ENCODE measurements around the gene UBE2E2. TPM values are rescaled to one million over a fixed set of nuclear protein-coding genes. Genes with fewer than 3 reads are reported as not detected.

The UBE2E2 gene
- polyA plus RNA-seq (2013, experiment 1 of 2), result 32.6 TPM
- polyA plus RNA-seq (2013, experiment 2 of 2), result 37.3 TPM

- under 1% methylated on average over 92 of the region's 101 CpGs for WGBS
- Histone ChIP-seq H3K4me1 (ENCODE audit: insufficient read depth, low read length) (peaks cover 11% of the 10 kb centered on the region), H3K9me3 (ENCODE audit: insufficient read depth, low read depth, low read length) (no peaks in the 10 kb centered on the region), H3K4me3 (ENCODE audit: low read length) (peak within 1 kb of the TSS; percentile 96), H3K36me3 (ENCODE audit: insufficient read depth, low read length) (no peaks in the 10 kb centered on the region), H3K9ac (ENCODE audit: low read depth, low read length) (peak within 1 kb of the TSS; percentile 83), H3K27me3 (ENCODE audit: insufficient read depth, low read length) (peaks cover 21% of the 10 kb centered on the region), H3K27ac (ENCODE audit: low read depth, low read length) (peak within 1 kb of the TSS; percentile 78; the same call in 1 of the 2 replicates)
Measured at GRCh38 chr3:23202921-23203707, at the start of gene UBE2E2. Gene UBE2E2 (plus strand): TSS chr3:23203327.

DNA sequence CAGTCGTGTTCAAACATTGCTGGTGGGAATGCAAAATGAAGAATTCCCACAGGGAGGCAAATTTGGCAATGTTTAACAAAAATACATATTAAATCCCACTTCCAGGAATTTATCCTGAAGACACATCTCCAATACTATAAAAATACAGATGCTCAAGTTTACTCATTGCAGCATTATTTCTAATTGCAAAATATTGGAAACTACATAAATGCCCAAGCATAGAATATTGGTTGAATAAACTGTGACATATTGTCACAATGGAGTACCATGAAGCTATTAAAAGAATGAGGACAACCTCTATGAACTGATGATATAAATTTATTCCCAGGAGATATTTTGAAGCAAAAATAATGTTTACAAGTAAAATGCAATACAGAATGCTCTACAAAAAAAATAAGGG, 49.7 kb upstream of the UBE2E2 start:
- no peaks in the 10 kb centered on the region for H3K36me3 ChIP-seq (ENCODE audit: insufficient read depth, low read length)
- no peak overlapping the region for H3K4me3 ChIP-seq (ENCODE audit: low read length)
- H3K27me3 ChIP-seq (ENCODE audit: insufficient read depth, low read length), result no peaks in the 10 kb centered on the region
- no peaks in the 10 kb centered on the region for H3K9me3 ChIP-seq (ENCODE audit: insufficient read depth, low read depth, low read length)
- WGBS, result 80% methylated on average over 1 of the region's 1 CpG
- H3K4me1 ChIP-seq (ENCODE audit: insufficient read depth, low read length), result 0 out of 2 replicates have a peak, but pooled peaks cover 6% of the 10 kb centered on the region
- no peak overlapping the region for H3K9ac ChIP-seq (ENCODE audit: low read depth, low read length)
- H3K27ac ChIP-seq (ENCODE audit: low read depth, low read length), result no peak overlapping the region

DNA sequence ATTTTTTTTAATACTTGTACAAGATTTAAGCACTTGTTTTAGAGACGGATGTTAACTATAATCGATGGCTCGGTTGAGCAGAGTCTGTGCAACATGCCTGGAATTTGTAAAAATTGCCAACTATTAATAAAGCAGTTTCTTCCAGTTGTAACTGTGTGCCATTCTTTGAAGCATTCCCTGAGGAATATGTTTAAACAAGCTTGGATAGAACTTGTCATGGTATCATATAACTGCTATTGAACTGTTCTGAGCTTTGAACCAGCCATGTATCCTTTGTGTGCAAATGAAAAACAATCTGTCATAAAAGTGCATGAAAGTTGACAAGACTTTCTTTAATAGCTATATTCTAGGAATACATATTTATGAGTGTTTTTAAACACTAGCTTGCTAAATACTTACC, 45.8 kb upstream of the UBE2E2 start:
- no peaks in the 10 kb centered on the region for H3K9me3 ChIP-seq (ENCODE audit: insufficient read depth, low read depth, low read length)
- WGBS, result 93% methylated on average over 3 of the region's 3 CpGs

DNA sequence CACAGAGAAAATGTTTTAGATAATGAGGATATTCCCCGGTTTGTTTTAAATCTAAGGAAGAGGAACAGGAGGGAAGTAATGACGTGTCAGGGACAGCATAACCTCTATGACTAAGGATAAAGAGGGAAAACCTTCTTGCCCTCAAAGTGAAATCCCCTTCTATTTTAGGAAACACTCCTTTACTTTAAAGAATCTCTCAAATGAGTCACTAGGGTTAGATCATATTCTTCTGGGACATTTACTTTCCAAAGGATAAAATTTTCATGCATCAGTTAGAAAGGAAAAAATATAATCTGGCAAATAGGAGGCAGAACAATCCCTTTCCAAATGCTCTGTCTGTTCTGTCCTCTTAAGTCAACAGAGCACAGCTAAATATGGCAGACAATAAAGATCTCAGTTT, 43.2 kb upstream of the UBE2E2 start:
- no peaks in the 10 kb centered on the region for H3K27me3 ChIP-seq (ENCODE audit: insufficient read depth, low read length)
- H3K27ac ChIP-seq (ENCODE audit: low read depth, low read length), result no peak overlapping the region
- WGBS, result 95% methylated on average over 2 of the region's 2 CpGs
- H3K4me3 ChIP-seq (ENCODE audit: low read length), result no peak overlapping the region
- no peaks in the 10 kb centered on the region for H3K4me1 ChIP-seq (ENCODE audit: insufficient read depth, low read length)
- no peak overlapping the region for H3K9ac ChIP-seq (ENCODE audit: low read depth, low read length)
- no peaks in the 10 kb centered on the region for H3K36me3 ChIP-seq (ENCODE audit: insufficient read depth, low read length)
- no peaks in the 10 kb centered on the region for H3K9me3 ChIP-seq (ENCODE audit: insufficient read depth, low read depth, low read length)

More for the DNA sequence above, 45.8 kb upstream of the UBE2E2 start:
- H3K9ac ChIP-seq (ENCODE audit: low read depth, low read length), result no peak overlapping the region
- no peaks in the 10 kb centered on the region for H3K27me3 ChIP-seq (ENCODE audit: insufficient read depth, low read length)
- H3K4me3 ChIP-seq (ENCODE audit: low read length), result no peak overlapping the region
- no peaks in the 10 kb centered on the region for H3K36me3 ChIP-seq (ENCODE audit: insufficient read depth, low read length)
- no peak overlapping the region for H3K27ac ChIP-seq (ENCODE audit: low read depth, low read length)
- 0 out of 2 replicates have a peak, but pooled peaks cover 6% of the 10 kb centered on the region for H3K4me1 ChIP-seq (ENCODE audit: insufficient read depth, low read length)

DNA sequence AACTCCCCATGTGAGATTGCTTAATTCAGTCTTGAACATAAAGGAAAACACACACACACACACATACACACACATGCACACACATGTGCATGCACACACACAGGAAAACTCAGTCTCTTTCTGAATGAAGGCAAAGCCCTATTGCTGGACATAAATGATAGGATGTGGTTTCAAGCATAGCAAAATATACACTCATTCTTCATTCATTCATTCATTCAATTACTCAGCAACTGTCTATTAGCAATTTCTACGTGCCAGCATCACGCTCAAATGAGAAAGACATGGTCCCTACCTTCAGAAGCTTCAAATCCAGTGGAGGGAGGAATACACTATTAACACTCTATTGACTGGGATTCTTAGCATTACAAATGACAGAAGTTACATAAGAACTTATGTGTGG, 41.8 kb upstream of the UBE2E2 start:
- Histone ChIP-seq H3K4me3 (ENCODE audit: low read length) (no peak overlapping the region), H3K27me3 (ENCODE audit: insufficient read depth, low read length) (no peaks in the 10 kb centered on the region), H3K36me3 (ENCODE audit: insufficient read depth, low read length) (no peaks in the 10 kb centered on the region), H3K9me3 (ENCODE audit: insufficient read depth, low read depth, low read length) (no peaks in the 10 kb centered on the region), H3K4me1 (ENCODE audit: insufficient read depth, low read length) (no peaks in the 10 kb centered on the region; the same call in 1 of the 2 replicates), H3K27ac (ENCODE audit: low read depth, low read length) (no peak overlapping the region), H3K9ac (ENCODE audit: low read depth, low read length) (no peak overlapping the region)
- 92% methylated on average over 2 of the region's 2 CpGs for WGBS

GRCh38 chr3:23161896-23162570, 41.1 kb upstream of the UBE2E2 start:
- WGBS, result 91% methylated on average over 10 of the region's 10 CpGs
- no peaks in the 10 kb centered on the region for H3K36me3 ChIP-seq (ENCODE audit: insufficient read depth, low read length)
- H3K4me3 ChIP-seq (ENCODE audit: low read length), result no peak overlapping the region
- H3K9ac ChIP-seq (ENCODE audit: low read depth, low read length), result no peak overlapping the region
- no peaks in the 10 kb centered on the region for H3K9me3 ChIP-seq (ENCODE audit: insufficient read depth, low read depth, low read length)
- H3K27ac ChIP-seq (ENCODE audit: low read depth, low read length), result no peak overlapping the region
- no peaks in the 10 kb centered on the region for H3K27me3 ChIP-seq (ENCODE audit: insufficient read depth, low read length)
- no peaks in the 10 kb centered on the region; the same call in 1 of the 2 replicates for H3K4me1 ChIP-seq (ENCODE audit: insufficient read depth, low read length)

GRCh38 chr3:23162934-23163333, 40.2 kb upstream of the UBE2E2 start:
- Histone ChIP-seq H3K4me1 (ENCODE audit: insufficient read depth, low read length) (no peaks in the 10 kb centered on the region; the same call in 1 of the 2 replicates), H3K27ac (ENCODE audit: low read depth, low read length) (no peak overlapping the region), H3K36me3 (ENCODE audit: insufficient read depth, low read length) (no peaks in the 10 kb centered on the region), H3K27me3 (ENCODE audit: insufficient read depth, low read length) (no peaks in the 10 kb centered on the region), H3K4me3 (ENCODE audit: low read length) (no peak overlapping the region), H3K9me3 (ENCODE audit: insufficient read depth, low read depth, low read length) (no peaks in the 10 kb centered on the region), H3K9ac (ENCODE audit: low read depth, low read length) (no peak overlapping the region)
- 89% methylated on average over 2 of the region's 2 CpGs for WGBS

GRCh38 chr3:23164746-23165145, 38.4 kb upstream of the UBE2E2 start:
- Histone ChIP-seq H3K9me3 (ENCODE audit: insufficient read depth, low read depth, low read length) (no peaks in the 10 kb centered on the region), H3K36me3 (ENCODE audit: insufficient read depth, low read length) (no peaks in the 10 kb centered on the region), H3K27ac (ENCODE audit: low read depth, low read length) (no peak overlapping the region), H3K4me1 (ENCODE audit: insufficient read depth, low read length) (no peaks in the 10 kb centered on the region; the same call in 1 of the 2 replicates), H3K27me3 (ENCODE audit: insufficient read depth, low read length) (no peaks in the 10 kb centered on the region), H3K9ac (ENCODE audit: low read depth, low read length) (no peak overlapping the region), H3K4me3 (ENCODE audit: low read length) (no peak overlapping the region)
- whole genome bisulfite sequencing, result 97% methylated on average over 1 of the region's 1 CpG

- no peaks in the 10 kb centered on the region for H3K9me3 ChIP-seq (ENCODE audit: insufficient read depth, low read depth, low read length)
- no peaks in the 10 kb centered on the region; the same call in 1 of the 2 replicates for H3K4me1 ChIP-seq (ENCODE audit: insufficient read depth, low read length)
- no peak overlapping the region for H3K27ac ChIP-seq (ENCODE audit: low read depth, low read length)
- no peak overlapping the region for H3K9ac ChIP-seq (ENCODE audit: low read depth, low read length)
- H3K27me3 ChIP-seq (ENCODE audit: insufficient read depth, low read length), result no peaks in the 10 kb centered on the region
- 92% methylated on average over 2 of the region's 2 CpGs for WGBS
- no peaks in the 10 kb centered on the region for H3K36me3 ChIP-seq (ENCODE audit: insufficient read depth, low read length)
- no peak overlapping the region for H3K4me3 ChIP-seq (ENCODE audit: low read length)
Measured at GRCh38 chr3:23165571-23165970, 37.6 kb upstream of the UBE2E2 start.

- Histone ChIP-seq H3K9me3 (ENCODE audit: insufficient read depth, low read depth, low read length) (no peaks in the 10 kb centered on the region), H3K9ac (ENCODE audit: low read depth, low read length) (no peak overlapping the region), H3K4me3 (ENCODE audit: low read length) (no peak overlapping the region), H3K27ac (ENCODE audit: low read depth, low read length) (no peak overlapping the region), H3K4me1 (ENCODE audit: insufficient read depth, low read length) (no peaks in the 10 kb centered on the region; the same call in 1 of the 2 replicates), H3K36me3 (ENCODE audit: insufficient read depth, low read length) (no peaks in the 10 kb centered on the region), H3K27me3 (ENCODE audit: insufficient read depth, low read length) (no peaks in the 10 kb centered on the region)
- 90% methylated on average over 3 of the region's 3 CpGs for WGBS
Measured at GRCh38 chr3:23166276-23166675, 36.9 kb upstream of the UBE2E2 start.

DNA sequence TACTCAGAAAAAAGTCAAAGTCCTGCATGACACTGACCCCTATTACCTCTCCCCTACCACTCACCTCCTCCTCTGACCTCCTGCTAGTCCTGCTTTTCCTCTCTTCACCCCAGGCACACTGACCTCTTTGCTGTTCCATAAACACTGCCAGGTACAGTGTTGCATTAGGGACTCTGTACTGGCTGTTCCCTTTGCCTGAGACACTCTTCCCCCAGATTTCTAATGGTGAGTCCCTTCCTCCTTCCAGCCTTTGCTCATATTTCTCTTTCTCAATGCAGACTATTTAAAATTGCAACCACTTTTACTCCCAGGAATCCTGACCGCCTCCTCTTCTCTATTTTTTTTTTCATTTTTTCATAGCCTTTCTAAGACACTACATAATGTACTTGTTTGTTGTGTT, 36.3 kb upstream of the UBE2E2 start:
- Histone ChIP-seq H3K27me3 (ENCODE audit: insufficient read depth, low read length) (no peaks in the 10 kb centered on the region), H3K9ac (ENCODE audit: low read depth, low read length) (no peak overlapping the region), H3K4me1 (ENCODE audit: insufficient read depth, low read length) (no peaks in the 10 kb centered on the region; the same call in 1 of the 2 replicates), H3K4me3 (ENCODE audit: low read length) (no peak overlapping the region), H3K9me3 (ENCODE audit: insufficient read depth, low read depth, low read length) (no peaks in the 10 kb centered on the region), H3K27ac (ENCODE audit: low read depth, low read length) (no peak overlapping the region), H3K36me3 (ENCODE audit: insufficient read depth, low read length) (no peaks in the 10 kb centered on the region)
- 100% methylated on average over 1 of the region's 1 CpG for WGBS
